ENCODE results near the gene ZFPM1.

The ZFPM1 gene

GRCh38 chr16:88451586-88452481, 1.2 kb upstream of the ZFPM1 start:
- DNase-seq (ENCODE audit: low read depth) = no peak

GRCh38 chr16:88452482-88453216, 431 bp upstream of the ZFPM1 start:
- DNase-seq (ENCODE audit: low read depth) = peak; percentile 99

GRCh38 chr16:88453611-88454522, 787 bp downstream of the ZFPM1 start:
- no peak for DNase-seq (ENCODE audit: low read depth)

GRCh38 chr16:88454523-88454947, 1.5 kb downstream of the ZFPM1 start:
- no peak for DNase-seq (ENCODE audit: low read depth)

- DNase-seq (ENCODE audit: low read depth) = peak; percentile 54
Measured at GRCh38 chr16:88455610-88456355, 2.7 kb downstream of the ZFPM1 start.

GRCh38 chr16:88456356-88457292, 3.5 kb downstream of the ZFPM1 start:
- DNase-seq (ENCODE audit: low read depth) = no peak

- no peak for DNase-seq (ENCODE audit: low read depth)
Measured at GRCh38 chr16:88458039-88458772, 5.1 kb downstream of the ZFPM1 start.

GRCh38 chr16:88458773-88459235, 5.7 kb downstream of the ZFPM1 start:
- no peak for DNase-seq (ENCODE audit: low read depth)

GRCh38 chr16:88459366-88460073, 6.4 kb downstream of the ZFPM1 start:
- no peak for DNase-seq (ENCODE audit: low read depth)

- DNase-seq (ENCODE audit: low read depth) = no peak
Measured at GRCh38 chr16:88460496-88461330, 7.6 kb downstream of the ZFPM1 start.

- no peak for DNase-seq (ENCODE audit: low read depth)
Measured at GRCh38 chr16:88461331-88462269, 8.5 kb downstream of the ZFPM1 start.

- DNase-seq (ENCODE audit: low read depth) = no peak
Measured at GRCh38 chr16:88462396-88462795, 9.3 kb downstream of the ZFPM1 start.

- no peak for DNase-seq (ENCODE audit: low read depth)
Measured at GRCh38 chr16:88463411-88463810, 10.3 kb downstream of the ZFPM1 start.

- DNase-seq (ENCODE audit: low read depth) = no peak
Measured at GRCh38 chr16:88464447-88465318, 11.6 kb downstream of the ZFPM1 start.

GRCh38 chr16:88465387-88465983, 12.4 kb downstream of the ZFPM1 start:
- no peak for DNase-seq (ENCODE audit: low read depth)
